Measurements from ENCODE around the gene ZNF230. TPM values are rescaled to one million over a fixed set of nuclear protein-coding genes. Genes with fewer than 3 reads are reported as not detected.

Gene ZNF230
- total and polyA plus RNA-seq, 9 of the 15 experiments (the other 6 are each of a cell fraction or from before 2014, with no cell fraction given) = 1.3 to 4.0 (median 2.2) TPM

DNA sequence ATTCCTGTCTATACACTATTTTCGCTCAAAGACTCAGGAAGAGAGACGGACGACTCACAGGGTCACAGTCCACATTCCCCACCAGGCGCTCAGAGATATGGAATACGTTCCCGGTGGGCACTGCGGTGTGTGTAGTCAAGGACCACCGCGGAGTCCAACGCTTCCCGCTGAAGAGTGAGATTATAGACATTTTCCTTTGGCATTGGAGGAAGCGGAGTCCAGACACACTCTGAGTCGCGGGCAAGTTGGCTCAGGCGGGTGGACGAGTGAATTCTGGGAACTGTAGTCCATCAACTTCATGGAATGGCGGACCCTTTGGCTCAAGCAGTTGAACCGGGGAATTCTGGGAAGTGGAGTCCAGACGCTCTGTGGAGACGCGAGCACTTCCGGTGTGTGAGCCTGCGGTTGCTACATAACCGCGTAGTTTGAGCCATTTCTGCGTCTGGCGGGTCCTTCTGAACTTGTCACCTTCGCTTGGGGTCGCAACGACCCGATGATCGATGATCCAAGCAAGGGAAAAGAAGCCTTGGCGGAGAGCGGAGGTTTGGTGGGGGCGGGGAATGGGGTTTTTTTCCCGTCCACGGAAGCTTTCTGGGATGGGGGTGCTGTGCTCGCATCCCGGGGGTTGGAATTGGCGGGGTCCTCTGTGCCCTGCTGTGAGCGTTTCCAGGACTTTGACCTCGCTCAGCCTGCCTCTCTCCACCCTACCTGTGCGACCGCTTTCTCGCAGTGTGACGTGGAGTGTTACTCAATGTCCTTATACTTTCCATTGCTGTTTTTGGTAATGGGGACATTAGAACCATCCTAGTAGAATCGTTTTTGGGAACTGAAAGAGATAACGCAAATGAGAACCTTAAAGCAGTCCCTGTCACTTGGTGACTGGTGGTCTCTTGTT, at the start of gene ZNF230 (continued):
- TF ChIP-seq SIX5 (IDR thresholded peaks at IDR 0.05; ENCODE audit: borderline replicate concordance in 1 of 2, insufficient read depth in 1 of 2, low read depth in 1 of 2, low read length in 2 of 2) (peak; percentile 90 to 93), ZNF436 (CRISPR knock-in tag; IDR thresholded peaks at IDR 0.05) (no peak), HOXB6 (CRISPR knock-in tag; IDR thresholded peaks at IDR 0.05; ENCODE audit: borderline replicate concordance) (no peak), TCFL5 (CRISPR knock-in tag; conservative IDR thresholded peaks at IDR 0.05) (no peak), ZNF668 (CRISPR knock-in tag; IDR thresholded peaks at IDR 0.05) (no peak), POLR3G (IDR thresholded peaks at IDR 0.05; ENCODE audit: extremely low read depth, insufficient read length, insufficient replicate concordance) (no peak), EP300 (IDR thresholded peaks at IDR 0.05; ENCODE audit: low read length) (0 out of 2 replicates have a peak, but pooled peaks have one; percentile 32), ELF2 (CRISPR knock-in tag; IDR thresholded peaks at IDR 0.05) (peak; percentile 82)
- TF ChIP-seq, protein P1, sequence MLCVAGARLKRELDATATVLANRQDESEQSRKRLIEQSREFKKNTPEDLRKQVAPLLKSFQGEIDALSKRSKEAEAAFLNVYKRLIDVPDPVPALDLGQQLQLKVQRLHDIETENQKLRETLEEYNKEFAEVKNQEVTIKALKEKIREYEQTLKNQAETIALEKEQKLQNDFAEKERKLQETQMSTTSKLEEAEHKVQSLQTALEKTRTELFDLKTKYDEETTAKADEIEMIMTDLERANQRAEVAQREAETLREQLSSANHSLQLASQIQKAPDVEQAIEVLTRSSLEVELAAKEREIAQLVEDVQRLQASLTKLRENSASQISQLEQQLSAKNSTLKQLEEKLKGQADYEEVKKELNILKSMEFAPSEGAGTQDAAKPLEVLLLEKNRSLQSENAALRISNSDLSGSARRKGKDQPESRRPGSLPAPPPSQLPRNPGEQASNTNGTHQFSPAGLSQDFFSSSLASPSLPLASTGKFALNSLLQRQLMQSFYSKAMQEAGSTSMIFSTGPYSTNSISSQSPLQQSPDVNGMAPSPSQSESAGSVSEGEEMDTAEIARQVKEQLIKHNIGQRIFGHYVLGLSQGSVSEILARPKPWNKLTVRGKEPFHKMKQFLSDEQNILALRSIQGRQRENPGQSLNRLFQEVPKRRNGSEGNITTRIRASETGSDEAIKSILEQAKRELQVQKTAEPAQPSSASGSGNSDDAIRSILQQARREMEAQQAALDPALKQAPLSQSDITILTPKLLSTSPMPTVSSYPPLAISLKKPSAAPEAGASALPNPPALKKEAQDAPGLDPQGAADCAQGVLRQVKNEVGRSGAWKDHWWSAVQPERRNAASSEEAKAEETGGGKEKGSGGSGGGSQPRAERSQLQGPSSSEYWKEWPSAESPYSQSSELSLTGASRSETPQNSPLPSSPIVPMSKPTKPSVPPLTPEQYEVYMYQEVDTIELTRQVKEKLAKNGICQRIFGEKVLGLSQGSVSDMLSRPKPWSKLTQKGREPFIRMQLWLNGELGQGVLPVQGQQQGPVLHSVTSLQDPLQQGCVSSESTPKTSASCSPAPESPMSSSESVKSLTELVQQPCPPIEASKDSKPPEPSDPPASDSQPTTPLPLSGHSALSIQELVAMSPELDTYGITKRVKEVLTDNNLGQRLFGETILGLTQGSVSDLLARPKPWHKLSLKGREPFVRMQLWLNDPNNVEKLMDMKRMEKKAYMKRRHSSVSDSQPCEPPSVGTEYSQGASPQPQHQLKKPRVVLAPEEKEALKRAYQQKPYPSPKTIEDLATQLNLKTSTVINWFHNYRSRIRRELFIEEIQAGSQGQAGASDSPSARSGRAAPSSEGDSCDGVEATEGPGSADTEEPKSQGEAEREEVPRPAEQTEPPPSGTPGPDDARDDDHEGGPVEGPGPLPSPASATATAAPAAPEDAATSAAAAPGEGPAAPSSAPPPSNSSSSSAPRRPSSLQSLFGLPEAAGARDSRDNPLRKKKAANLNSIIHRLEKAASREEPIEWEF (CRISPR knock-in tag; IDR thresholded peaks at IDR 0.05) = no peak
- TF ChIP-seq, protein P2, sequence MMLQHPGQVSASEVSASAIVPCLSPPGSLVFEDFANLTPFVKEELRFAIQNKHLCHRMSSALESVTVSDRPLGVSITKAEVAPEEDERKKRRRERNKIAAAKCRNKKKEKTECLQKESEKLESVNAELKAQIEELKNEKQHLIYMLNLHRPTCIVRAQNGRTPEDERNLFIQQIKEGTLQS (IDR thresholded peaks at IDR 0.05) = no peak
- TF ChIP-seq, protein P2 (CRISPR knock-in tag; conservative IDR thresholded peaks at IDR 0.05) = no peak
- TF ChIP-seq, protein P3, sequence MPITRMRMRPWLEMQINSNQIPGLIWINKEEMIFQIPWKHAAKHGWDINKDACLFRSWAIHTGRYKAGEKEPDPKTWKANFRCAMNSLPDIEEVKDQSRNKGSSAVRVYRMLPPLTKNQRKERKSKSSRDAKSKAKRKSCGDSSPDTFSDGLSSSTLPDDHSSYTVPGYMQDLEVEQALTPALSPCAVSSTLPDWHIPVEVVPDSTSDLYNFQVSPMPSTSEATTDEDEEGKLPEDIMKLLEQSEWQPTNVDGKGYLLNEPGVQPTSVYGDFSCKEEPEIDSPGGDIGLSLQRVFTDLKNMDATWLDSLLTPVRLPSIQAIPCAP (CRISPR knock-in tag; IDR thresholded peaks at IDR 0.05; ENCODE audit: borderline replicate concordance) = no peak

All from K562 (cell line).